ENCODE results near the gene SLC16A10. TPM values are rescaled to one million over a fixed set of nuclear protein-coding genes. Genes with fewer than 3 reads are reported as not detected.

The SLC16A10 gene
- total and polyA plus RNA-seq, 2 experiments from 2014 or later: 12.1 to 30.9 TPM

DNA sequence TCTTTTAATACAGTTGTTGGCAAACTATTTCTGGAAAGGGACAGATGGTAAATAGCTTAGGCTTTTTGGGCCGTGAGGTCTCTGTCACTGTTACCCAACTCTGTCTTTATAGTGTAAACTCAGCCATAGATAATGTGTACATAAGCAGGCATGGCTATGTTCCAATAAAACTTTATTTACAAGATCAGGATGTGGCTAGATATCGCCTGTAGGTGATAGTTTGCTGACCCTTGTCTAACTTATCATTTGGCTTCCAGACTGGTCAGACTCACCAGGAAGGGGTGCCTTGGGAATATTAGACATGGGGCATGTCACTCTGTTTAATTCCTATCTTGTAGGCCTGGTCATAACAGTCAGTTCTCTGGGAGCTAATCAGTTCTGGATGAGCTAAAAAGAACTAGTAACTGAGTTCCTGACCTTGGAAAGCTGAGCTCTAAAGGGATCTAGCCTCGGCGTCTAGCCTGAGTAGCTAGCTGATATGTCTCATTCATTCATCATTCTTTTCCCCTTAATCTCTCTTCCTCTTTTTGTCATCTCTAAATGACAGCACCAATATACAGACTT is 163.6 kb downstream of the SLC16A10 start (continued):
- TF ChIP-seq, protein P1, sequence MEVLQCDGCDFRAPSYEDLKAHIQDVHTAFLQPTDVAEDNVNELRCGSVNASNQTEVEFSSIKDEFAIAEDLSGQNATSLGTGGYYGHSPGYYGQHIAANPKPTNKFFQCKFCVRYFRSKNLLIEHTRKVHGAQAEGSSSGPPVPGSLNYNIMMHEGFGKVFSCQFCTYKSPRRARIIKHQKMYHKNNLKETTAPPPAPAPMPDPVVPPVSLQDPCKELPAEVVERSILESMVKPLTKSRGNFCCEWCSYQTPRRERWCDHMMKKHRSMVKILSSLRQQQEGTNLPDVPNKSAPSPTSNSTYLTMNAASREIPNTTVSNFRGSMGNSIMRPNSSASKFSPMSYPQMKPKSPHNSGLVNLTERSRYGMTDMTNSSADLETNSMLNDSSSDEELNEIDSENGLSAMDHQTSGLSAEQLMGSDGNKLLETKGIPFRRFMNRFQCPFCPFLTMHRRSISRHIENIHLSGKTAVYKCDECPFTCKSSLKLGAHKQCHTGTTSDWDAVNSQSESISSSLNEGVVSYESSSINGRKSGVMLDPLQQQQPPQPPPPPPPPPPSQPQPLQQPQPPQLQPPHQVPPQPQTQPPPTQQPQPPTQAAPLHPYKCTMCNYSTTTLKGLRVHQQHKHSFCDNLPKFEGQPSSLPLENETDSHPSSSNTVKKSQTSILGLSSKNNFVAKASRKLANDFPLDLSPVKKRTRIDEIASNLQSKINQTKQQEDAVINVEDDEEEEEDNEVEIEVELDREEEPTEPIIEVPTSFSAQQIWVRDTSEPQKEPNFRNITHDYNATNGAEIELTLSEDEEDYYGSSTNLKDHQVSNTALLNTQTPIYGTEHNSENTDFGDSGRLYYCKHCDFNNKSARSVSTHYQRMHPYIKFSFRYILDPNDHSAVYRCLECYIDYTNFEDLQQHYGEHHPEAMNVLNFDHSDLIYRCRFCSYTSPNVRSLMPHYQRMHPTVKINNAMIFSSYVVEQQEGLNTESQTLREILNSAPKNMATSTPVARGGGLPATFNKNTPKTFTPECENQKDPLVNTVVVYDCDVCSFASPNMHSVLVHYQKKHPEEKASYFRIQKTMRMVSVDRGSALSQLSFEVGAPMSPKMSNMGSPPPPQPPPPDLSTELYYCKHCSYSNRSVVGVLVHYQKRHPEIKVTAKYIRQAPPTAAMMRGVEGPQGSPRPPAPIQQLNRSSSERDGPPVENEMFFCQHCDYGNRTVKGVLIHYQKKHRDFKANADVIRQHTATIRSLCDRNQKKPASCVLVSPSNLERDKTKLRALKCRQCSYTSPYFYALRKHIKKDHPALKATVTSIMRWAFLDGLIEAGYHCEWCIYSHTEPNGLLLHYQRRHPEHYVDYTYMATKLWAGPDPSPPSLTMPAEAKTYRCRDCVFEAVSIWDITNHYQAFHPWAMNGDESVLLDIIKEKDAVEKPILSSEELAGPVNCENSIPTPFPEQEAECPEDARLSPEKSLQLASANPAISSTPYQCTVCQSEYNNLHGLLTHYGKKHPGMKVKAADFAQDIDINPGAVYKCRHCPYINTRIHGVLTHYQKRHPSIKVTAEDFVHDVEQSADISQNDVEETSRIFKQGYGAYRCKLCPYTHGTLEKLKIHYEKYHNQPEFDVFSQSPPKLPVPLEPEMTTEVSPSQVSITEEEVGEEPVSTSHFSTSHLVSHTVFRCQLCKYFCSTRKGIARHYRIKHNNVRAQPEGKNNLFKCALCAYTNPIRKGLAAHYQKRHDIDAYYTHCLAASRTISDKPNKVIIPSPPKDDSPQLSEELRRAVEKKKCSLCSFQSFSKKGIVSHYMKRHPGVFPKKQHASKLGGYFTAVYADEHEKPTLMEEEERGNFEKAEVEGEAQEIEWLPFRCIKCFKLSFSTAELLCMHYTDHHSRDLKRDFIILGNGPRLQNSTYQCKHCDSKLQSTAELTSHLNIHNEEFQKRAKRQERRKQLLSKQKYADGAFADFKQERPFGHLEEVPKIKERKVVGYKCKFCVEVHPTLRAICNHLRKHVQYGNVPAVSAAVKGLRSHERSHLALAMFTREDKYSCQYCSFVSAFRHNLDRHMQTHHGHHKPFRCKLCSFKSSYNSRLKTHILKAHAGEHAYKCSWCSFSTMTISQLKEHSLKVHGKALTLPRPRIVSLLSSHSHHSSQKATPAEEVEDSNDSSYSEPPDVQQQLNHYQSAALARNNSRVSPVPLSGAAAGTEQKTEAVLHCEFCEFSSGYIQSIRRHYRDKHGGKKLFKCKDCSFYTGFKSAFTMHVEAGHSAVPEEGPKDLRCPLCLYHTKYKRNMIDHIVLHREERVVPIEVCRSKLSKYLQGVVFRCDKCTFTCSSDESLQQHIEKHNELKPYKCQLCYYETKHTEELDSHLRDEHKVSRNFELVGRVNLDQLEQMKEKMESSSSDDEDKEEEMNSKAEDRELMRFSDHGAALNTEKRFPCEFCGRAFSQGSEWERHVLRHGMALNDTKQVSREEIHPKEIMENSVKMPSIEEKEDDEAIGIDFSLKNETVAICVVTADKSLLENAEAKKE (CRISPR knock-in tag; IDR thresholded peaks at IDR 0.05): no peak
- no peak for TF ChIP-seq NANOG (IDR thresholded peaks at IDR 0.05; ENCODE audit: borderline replicate concordance)
- no peak for TF ChIP-seq JUNB (IDR thresholded peaks at IDR 0.05; ENCODE audit: unreplicated experiment)
- no peak for TF ChIP-seq STAT1 (IDR thresholded peaks at IDR 0.05; ENCODE audit: unreplicated experiment)

DNA sequence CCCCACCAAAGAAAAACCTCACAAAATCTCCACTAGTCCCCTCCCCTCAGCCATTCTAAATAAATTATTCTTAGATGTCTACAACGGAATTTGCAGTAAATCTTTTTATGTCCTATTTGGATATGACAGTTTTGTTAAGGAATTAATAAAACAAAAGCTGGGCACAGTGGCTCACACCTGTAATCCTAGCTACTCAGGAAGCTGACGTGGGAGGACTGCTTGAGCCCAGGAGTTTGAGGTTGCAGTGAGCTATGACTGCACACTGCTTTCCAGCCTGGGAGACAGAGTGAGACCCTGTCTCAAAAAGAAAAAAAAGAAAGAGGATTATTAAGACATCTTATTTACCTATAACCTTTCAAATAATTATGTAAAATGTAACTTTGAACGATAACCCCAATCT is 165.4 kb downstream of the SLC16A10 start:
- peaks cover 17% of the 10 kb centered on the region for H3K27me3 Mint-ChIP-seq (ENCODE audit: insufficient read depth, low read depth, poor library complexity)
- ATAC-seq (no peak), DNase-seq (ENCODE audit: low spot score) (no peak)
- Histone ChIP-seq H4K20me1 (replicated peaks; ENCODE audit: insufficient read depth) (no peaks in the 10 kb centered on the region), H3K4me3 (no peak overlapping the region), H3K4me2 (0 out of 2 replicates have a peak overlapping the region, but pooled peaks have one; percentile 9), H3K36me3 (ENCODE audit: insufficient read depth) (no peaks in the 10 kb centered on the region), H3K4me1 (ENCODE audit: insufficient read depth) (peaks cover 46% of the 10 kb centered on the region), H3K27ac (ENCODE audit: low read depth) (no peak overlapping the region), H3K9me2 (ENCODE audit: insufficient read depth) (no peaks in the 10 kb centered on the region), H3F3A (replicated peaks; ENCODE audit: low read depth) (no peaks in the 10 kb centered on the region), H3K27me3 (ENCODE audit: insufficient read depth) (peaks cover 12% of the 10 kb centered on the region), H3K79me2 (replicated peaks; ENCODE audit: insufficient read depth) (no peaks in the 10 kb centered on the region), H2AFZ (no peak overlapping the region)
- H3K36me3 Mint-ChIP-seq (ENCODE audit: low read depth): no peaks in the 10 kb centered on the region
- TF ChIP-seq, protein P1 (CRISPR knock-in tag; IDR thresholded peaks at IDR 0.05): no peak
- no peak for TF ChIP-seq EZH2 (IDR thresholded peaks at IDR 0.05; ENCODE audit: low read depth, unreplicated experiment)
- H3K4me3 Mint-ChIP-seq: no peak overlapping the region
- H3K27ac Mint-ChIP-seq: no peak overlapping the region
- no peaks in the 10 kb centered on the region for H3K9me3 Mint-ChIP-seq
- peaks cover 42% of the 10 kb centered on the region for H3K4me1 Mint-ChIP-seq

All from GM23338 (cell line).